ENCODE data around the gene SLCO1A2.
A peak's percentile ranks its signal among the peaks of the same experiment; 100 is the strongest.

The SLCO1A2 gene

GRCh38 chr12:21257172-21257571, 77.5 kb downstream of the SLCO1A2 start:
- TF ChIP-seq CTCF (IDR thresholded peaks at IDR 0.05; ENCODE audit: insufficient read depth, low read depth, low read length, missing control alignments): no peak
- DNase-seq (ENCODE audit: low read depth): no peak
- no peak overlapping the region for H3K4me3 ChIP-seq (ENCODE audit: low read depth, low read length)

- H3K4me3 ChIP-seq (ENCODE audit: low read depth, low read length): no peak overlapping the region
- no peak for DNase-seq (ENCODE audit: low read depth)
- TF ChIP-seq CTCF (IDR thresholded peaks at IDR 0.05; ENCODE audit: insufficient read depth, low read depth, low read length, missing control alignments): no peak
Observed at GRCh38 chr12:21252070-21252469, 82.6 kb downstream of the SLCO1A2 start.

GRCh38 chr12:21248679-21249078, 86.0 kb downstream of the SLCO1A2 start:
- H3K4me3 ChIP-seq (ENCODE audit: low read depth, low read length): no peak overlapping the region
- peak; percentile 1 for DNase-seq (ENCODE audit: low read depth)
- TF ChIP-seq CTCF (IDR thresholded peaks at IDR 0.05; ENCODE audit: insufficient read depth, low read depth, low read length, missing control alignments): no peak

GRCh38 chr12:21239866-21240265, 94.9 kb downstream of the SLCO1A2 start:
- H3K4me3 ChIP-seq (ENCODE audit: low read depth, low read length): no peak overlapping the region
- no peak for DNase-seq (ENCODE audit: low read depth)
- no peak for TF ChIP-seq CTCF (IDR thresholded peaks at IDR 0.05; ENCODE audit: insufficient read depth, low read depth, low read length, missing control alignments)

GRCh38 chr12:21234395-21234794, 100.3 kb downstream of the SLCO1A2 start:
- H3K4me3 ChIP-seq (ENCODE audit: low read depth, low read length): no peak overlapping the region
- no peak for TF ChIP-seq CTCF (IDR thresholded peaks at IDR 0.05; ENCODE audit: insufficient read depth, low read depth, low read length, missing control alignments)
- no peak for DNase-seq (ENCODE audit: low read depth)

GRCh38 chr12:21223930-21224329, 110.8 kb downstream of the SLCO1A2 start:
- no peak for TF ChIP-seq CTCF (IDR thresholded peaks at IDR 0.05; ENCODE audit: insufficient read depth, low read depth, low read length, missing control alignments)
- H3K4me3 ChIP-seq (ENCODE audit: low read depth, low read length): no peak overlapping the region
- no peak for DNase-seq (ENCODE audit: low read depth)

- TF ChIP-seq CTCF (IDR thresholded peaks at IDR 0.05; ENCODE audit: insufficient read depth, low read depth, low read length, missing control alignments): no peak
- H3K4me3 ChIP-seq (ENCODE audit: low read depth, low read length): no peak overlapping the region
- no peak for DNase-seq (ENCODE audit: low read depth)
Observed at GRCh38 chr12:21221778-21222177, 112.9 kb downstream of the SLCO1A2 start.

Measured in GM12865 (cell line).